NCI-H1694 (cell line): Measurements from ENCODE around the gene KIAA0513.
"Not testable (repeated sequence)": the region's sequence is repeated elsewhere in the genome, so short reads cannot be mapped to it uniquely, and the experiment has no call there.

Experiments used
- DNase-seq: peaks from one replicate; lab custom pipeline; 2025; lab: John Stamatoyannopoulos, UW

KIAA0513 gene

DNA sequence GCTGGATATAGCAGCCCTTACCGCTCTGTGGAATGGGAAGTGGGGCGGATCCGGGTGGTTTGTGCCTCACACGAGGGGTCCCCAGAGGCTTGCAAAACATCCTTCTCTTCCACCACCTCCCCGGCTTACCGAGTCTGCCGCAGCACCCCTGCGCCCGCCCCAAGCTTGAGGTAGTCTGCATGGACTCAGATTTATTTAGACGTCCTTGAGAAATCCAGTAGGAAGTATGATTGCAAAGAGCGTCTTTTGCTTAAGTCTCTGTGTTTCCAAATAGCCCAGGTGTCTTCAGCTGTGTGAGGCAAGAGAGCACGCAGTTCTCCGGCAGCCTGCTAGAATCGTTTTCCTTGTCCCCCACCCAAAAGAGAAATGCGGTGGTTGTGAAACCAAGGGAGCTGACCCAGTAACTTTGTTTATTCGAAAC, 2.4 kb downstream of the KIAA0513 start:
- no peak for DNase-seq

DNA sequence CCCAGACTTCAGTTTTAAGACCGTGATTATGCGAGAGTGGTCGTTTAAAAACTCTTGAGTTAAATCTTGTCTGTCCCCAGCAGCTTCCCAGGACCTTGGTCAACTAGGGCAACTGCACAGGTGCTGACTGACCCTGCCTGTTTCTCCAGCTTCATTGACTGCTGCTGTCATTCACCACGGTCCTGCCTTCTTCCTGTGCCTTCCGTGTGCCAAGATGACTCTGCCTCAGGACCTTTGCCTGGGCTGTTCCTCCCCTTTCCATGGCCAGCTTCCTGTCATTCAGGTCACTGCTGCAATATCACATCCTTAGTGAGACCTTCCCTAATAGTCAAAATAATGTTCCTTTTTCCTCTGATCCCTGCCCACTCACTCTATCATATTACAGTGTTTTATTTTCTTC, 3.9 kb downstream of the KIAA0513 start:
- no peak for DNase-seq

DNA sequence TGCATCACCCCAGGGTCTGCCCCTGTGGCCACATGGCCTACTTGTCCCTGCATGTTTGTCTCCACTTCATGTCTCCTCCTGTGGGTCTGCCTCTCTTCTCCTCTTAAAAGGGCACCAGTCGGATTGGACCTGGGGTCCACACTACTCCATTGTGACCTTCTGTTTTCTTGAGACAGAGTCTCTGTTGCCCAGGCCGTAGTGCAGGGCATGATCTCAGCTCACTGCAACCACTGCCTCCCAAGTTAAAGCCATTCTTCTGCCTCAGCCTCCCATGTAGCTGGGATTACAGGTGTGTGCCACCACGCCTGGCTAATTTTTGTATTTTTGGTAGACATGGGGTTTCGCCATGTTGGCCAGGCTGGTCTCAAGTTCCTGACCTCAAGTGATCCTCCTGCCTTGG, 4.6 kb downstream of the KIAA0513 start:
- DNase-seq = not testable (repeated sequence)

DNA sequence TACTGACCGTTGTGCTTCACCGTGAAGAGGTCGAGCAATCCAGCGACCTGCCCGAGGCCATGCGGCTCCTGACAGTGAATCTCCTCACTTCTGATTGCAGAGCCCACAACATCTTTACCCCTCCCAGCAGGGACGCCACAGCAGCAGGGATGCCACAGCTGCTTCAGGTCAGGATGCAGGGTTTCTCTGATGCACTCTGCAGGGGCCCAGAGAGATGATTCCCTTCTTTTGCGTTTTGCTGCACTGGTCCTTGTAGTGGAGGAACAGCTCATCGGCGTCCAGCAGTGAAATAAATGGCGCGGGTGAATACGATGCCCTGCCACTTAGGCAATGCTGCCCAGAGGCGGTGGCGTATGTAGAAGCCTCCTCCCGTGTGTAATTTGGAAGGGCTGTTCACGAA, 5.6 kb downstream of the KIAA0513 start:
- DNase-seq = no peak

DNA sequence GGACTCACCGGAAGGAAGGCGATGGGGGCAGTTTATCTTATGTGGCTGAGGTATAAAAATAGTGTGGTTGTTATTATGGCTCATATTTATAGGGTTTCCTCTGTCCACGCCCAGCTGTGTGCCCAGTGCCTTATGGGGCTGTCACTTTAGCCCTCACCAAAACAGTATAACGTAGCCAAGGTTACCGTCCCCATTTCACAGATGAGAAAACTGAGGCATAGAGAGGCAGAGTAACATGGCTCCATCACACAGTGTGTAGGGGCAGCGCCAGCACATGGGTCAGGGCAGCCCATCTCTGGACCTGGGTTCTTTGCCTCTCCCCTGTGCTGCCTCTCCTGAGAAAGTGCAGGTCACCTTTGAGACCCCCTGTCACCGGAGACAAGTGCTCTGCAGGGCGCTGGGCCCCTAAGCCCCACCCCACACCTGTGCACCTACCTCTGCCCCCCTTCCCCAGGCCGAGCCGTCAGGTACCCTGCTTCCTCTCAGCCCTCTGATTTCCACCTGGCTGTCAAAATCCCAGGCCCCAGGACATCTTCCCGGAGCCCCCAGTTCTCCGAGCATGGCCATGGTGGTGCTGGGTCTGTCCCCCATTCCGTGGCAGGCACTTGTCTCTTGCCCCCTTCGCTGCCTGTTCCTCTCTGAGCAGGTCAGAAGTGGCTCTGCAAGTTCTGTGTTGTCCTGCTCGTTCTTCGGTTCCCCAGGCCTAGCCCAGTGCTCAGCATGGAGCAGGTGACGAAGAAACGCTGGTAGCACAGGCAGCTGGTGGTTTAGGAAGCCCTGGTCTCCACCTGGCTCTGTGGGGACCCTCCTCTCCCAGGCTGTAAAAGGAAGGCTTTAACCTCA, 7.2 kb downstream of the KIAA0513 start:
- DNase-seq = no peak

DNA sequence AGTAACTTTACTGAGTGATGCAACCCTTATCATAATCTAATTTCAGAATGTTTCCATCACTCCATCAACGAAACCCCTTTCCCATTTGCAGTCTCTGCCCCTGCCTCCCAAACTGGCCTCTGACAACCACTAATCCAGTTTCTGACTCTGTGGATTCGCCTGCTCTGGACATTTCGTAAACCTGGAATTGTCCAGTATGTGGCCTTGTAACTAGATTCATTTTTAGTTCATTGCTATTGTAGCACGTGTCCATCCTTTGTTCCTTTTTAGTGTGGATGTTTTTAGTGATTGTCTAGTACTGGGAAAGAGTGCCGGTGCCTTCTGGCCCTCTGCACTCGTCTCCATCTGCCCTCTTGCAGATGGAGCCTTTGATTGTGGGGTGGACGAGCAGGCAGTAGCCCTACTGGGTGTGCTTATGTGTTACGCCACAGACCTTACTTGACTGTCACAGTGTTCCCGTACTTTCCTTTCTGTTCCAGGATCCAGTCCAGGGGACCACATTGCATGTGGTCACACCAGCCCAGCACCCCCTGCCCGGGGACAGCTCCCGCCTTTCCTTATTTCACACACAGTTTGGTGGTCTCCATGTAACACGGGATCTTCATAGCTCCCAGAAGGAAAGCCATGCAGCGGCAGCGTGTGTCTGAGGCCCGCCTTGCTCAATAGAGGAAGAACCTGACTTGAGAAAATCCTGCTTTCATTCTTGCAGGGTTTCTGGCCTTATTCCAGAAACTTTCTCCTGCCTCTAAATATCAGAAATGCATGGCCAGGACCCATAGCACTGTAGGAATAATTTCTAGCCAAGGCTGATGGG, 8.8 kb downstream of the KIAA0513 start:
- DNase-seq = no peak

DNA sequence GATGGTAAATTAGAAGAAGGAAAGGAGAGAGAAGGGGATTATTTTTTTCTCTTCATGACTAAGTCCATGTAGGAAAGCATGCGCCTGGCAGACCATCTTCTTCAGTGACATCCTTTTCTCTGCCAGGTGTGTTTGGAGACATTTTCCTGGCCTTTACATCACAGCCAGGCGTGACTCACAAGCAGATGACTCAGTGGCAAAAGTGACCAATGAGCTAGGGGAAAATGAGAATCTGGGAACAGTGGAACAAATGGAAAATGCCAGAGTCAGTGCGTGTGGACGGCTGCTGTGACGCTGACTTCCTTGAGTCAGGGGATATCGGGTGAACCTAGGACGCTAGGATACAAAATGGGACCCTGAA, 9.4 kb downstream of the KIAA0513 start:
- DNase-seq = no peak

DNA sequence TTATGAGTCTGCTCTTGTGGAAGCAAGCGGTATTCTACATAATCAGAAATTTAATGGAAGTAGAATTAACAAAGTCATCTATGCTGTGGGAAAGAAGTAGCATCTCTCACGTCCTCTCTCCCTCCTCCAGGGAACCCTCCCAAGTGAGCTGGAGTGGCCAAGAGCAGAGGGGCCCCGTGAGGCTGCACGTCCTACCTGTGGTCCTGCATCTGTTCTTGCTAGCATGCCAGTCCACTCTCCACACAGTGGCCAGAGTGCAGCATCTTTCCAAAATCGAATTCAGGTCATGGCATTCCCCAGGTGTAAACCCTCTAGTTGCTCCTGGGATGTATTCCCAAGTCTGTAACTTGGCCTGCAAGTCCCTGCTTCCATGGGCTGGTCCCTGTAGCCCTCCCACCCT, 10.1 kb downstream of the KIAA0513 start:
- no peak for DNase-seq

DNA sequence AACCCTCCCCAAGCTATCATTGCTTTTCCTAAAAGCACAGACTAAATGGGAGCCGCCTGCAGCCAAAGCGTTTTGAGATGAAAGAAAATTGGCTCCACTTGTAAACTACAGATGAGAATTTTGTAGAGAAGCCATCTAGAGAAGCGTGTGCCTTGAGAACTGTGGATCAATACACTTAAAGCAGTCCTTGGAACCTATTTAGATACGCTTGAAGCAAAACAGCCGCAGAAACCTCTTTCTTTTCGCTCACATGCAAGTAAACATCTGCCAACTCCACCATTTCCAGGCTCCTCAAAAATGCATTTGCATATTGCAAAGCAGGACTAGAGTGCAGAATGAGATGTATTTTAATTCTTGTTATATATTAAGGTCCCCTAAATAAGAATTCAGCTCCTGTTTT, 13.1 kb downstream of the KIAA0513 start:
- no peak for DNase-seq

DNA sequence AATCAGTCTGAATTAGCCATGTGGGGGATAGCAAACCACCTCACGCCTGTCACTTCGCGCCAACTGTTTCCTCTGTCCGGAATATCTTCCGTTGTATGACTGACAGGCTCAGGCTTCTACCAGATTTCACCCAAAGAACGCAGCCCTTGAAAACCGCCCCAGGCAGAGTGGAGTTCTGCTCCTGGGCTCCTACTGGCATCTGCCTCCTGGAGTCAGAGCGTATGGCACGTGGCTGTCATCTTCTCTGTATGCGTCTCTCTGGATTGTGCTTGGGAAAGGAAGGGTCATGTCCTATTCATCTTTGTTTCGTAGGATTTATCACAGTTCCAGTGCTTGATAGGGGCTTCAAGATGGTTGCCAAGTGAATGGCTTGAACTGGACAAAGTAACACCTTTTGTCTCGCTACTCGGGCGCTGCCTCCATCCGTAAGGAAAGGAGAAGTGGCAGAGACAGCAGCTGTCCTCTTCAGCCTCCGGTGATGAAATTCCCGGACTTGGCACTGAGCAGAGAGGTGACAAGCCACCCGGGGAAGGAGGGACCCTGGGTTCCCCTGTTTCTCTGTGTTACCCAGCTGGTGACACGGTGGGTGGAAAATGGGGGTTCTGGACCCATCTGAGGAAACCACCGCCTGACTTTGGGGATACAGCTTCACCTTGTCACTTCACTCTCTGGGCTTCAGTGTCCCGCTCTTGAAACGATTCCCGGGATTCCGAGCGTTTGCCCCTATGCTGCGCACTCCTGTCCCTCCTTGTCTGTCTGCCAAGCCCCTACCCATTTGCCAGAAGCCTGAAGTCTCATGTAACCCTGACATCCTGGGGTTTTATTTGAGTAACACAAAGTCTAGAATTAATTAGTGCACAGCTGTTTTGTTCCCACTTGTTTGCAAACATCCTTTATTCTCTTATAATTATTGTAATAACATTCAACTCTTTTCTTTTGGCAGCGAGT, 13.9 kb downstream of the KIAA0513 start:
- DNase-seq = peak; percentile 65

DNA sequence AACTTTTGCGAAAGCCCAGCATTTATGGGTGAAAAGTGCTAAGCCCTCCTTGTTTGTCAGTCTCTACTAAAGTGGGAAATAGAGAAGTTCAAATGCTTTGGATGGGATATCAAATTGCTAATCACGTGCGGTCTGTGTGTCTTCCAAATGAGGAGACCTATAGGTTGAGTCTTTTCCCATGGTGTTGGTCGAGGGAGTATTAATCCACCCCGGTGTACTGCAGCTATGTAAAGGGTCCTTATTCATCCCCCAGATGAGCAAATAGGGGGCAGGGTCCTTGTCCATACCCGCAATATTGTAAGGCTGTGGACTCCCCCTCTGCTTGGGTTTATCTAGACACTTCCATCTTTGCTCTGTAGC, 14.6 kb downstream of the KIAA0513 start:
- no peak for DNase-seq

DNA sequence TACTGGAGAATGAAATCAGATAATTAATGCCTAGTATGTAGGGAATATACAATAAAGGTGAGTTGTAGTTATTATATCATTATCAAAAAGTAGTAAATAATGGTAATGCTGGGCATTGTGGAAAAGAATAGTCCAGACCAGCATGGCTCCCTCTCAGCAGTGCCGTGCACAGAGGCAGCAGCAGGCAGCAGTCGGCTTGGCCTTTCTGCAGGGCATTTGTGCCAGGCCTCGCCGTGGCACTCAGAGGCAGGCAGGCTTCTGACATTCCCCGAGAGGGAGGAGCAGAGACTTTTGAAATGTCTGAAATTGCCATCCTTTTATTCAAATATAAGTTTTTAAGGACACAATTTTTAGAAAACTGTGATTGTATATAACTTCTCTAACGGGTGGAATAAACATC, 15.0 kb downstream of the KIAA0513 start:
- DNase-seq = no peak

DNA sequence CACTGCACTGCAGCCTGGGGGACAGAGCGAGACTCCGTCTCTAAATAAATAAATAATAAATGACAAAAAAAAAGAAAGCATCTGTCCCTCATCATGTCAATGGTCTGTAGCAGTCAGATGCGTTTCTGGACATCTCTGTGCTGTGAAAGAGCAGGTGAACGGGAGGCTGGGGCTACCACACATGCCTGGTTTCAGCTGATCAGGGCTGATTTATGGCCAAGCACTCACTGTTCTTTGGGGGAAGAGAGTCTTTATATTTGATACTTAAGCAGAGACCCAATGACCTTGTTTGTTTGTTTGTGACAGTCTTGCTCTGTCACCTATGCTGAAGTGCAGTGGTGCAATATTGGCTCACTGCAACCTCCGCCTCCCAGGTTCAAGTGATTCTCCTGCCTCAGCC, 17.5 kb downstream of the KIAA0513 start:
- DNase-seq = no peak

DNA sequence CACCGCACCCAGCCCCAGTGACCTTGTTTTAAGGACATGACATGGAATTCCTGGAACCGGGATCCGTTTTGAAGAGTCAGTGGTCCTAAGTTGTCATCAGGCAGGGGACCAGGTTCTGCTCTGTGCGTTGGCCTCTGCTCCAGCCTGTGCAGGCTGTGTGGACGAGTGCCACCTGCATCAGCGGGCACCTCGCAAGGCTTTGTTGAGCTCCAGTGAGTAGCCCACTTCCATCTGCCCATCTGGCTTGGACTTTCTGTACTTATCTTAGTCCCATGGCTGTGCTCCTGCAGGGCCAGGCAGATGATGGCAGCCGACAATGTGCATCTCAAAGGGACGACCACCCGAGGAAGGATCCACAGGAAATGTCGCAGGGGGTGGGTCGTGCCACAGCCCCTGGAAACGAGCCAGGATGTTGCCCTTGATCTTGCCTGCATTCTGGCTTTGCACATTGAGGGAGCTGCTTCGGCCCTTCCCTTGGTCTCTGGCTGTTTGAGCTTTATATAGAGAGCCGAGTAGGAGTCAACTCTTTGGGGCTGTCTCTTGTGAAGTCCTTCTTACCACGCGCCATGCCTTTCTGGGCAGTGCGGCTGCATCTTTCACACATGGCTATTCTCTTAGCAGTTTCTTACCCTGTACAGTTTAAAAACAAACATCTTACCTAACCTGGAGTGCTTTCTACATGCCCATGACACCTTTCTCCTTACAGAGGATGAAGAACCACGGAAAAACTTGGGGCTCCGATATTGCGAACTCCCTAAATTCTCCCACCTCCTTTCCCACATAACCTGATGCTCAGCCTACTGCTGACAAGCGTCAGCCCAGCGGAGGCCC, 18.3 kb downstream of the KIAA0513 start:
- DNase-seq = no peak

DNA sequence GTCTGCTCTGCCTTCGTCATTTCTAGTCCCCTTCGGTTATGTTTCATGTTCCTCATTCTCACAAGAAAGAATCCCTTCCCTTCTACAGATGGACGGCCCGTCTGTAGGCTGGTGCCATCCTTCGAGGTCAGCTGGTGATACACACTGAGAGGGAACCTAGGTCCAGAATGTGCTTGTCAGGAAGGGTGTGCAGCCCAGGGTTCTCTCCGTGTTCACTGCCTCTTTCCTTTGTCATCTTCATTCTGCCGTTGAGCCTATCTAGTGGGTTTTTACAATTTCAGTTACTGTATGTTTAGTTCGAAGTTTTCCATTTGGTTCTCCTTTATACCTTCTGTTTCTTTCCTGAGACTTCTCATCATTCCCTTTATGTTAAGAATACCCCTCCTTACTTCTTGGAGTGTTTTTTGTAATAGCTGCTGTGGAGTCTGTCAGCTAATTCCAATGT, 18.9 kb downstream of the KIAA0513 start:
- DNase-seq = no peak

DNA sequence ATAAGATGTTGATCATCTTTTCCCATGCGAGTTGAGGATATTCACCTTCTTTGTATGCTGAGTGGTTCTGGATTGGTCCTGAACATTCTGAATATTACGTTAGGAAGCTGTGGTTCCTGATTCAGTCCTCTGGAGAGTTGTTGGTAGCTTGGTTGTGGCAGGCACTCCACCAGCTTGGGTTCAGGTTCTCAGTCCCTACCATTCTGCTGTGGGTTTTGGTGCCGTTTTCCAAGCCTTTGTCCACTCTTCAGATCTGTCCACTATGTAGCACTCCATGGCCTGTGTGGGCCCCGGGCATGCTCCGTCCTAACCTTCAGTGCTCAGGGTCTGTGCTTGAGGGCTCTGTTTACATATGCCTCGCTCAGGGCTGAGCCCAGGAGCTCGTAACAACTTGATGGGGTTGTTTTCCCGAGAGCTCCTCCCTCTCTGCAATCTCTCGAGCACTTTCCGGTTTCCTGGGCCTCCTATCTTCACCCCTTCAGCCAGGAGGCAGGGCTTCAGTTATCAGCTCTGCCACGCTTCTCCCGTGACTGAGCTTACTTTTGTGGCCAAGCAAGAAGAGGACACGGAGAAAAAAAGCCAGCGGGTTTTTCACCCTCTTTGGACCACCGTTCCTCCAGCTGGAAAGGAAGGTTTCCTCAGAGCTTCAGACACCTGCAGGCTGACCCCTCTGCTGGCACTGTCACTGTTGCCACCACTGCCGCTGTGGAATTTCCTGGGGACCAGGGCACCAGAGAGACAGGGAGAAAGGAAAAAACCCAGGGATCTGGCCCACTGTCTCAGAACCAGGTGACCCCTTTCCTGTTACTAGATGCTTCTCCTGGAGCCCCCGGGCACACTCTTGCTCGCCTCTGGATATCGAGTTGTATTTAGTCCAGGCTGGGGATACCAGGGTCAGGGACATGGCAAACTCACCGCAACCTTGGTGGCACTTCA, 19.6 kb downstream of the KIAA0513 start:
- DNase-seq = no peak

DNA sequence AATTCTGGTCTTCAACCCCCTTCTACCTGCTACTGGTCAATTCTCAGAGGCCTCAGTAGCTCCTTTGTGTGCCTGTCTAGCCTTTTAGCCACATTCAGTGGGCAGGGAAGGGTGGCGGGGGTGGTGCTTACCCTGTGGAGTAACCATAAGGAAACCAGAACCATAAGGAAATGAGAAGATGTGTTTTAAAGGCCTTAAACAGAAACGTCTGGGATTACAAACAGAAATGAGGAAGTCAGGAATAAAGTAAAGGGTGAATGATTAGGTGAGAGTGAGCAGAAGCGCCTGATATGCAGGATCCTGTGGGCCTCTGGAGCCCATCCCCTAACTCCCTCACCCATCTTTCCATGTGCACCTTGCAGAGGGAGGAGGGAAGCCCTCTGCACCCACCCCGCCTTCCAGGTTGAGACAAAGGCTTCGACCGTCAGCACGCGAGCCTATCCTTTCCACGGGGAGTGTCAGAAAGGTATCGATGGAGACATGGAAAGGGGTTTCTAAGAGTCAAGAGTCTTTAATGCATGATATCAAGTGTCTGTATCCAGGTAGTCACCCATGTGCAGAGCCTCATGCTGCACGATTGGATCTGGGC, 20.4 kb downstream of the KIAA0513 start:
- no peak for DNase-seq

DNA sequence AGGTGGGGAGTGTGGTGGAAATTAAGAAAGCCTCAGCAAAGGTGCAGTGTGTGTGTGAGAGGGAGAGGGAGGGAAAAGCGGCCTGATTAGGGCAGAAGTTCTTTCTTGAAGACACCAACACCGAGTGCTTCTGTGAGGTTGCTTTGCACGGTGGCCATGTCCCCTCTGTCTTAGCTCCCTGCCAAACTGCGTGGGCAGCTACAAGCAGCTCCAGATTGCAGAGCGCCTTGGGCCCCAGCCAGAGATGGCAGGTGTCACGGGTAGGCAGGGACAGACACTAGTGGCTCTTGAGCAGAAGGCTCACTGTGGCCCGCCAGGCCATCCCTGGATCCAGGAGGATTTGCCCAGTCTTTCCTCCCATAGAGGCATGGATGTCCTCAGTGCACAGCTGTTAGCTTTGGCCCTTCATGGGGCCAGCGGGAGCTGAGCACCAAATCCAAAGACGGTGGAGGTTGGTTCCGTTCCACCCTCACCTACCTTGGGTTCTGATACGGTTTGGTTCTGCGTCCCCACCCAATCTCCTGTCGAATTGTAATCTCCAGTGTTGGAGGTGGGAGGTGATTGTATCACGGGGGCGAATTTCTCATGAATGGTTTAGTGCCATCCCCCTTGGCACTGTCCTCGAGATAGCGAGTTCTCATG, 21.4 kb downstream of the KIAA0513 start:
- peak; percentile 23 for DNase-seq

DNA sequence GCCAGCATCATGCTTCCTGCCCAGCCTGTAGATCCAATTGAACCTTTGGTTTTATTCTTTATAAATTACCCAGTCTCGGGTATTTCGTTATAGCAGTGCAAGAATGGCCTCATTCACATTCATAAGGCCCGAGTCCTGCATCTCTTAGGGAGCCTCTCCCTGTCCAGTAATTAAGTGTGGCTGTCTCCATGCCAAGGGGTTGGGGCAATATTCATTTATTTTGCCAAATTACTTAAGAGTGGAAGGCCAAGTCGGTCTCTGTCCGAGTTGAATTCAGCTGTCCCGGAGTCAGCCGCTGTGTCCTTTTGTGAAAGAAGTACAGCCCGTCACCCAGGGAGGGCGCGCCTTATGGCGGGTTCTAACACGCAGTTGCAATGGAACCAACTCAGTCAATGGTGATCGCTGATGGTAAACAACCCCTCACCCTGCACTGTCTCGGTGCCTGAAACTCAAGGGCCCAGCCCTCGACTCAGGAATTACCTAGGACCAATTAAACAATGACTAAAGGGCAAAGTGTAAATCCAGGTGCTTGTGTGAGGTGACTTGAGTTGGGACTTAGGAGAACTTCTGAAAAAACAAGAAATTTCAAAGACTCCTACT, 22.2 kb downstream of the KIAA0513 start:
- DNase-seq = no peak
